ENCODE data around the gene CXXC5. TPM values are rescaled to one million over a fixed set of nuclear protein-coding genes. Genes with fewer than 3 reads are reported as not detected.

The CXXC5 gene
- total RNA-seq, 1 experiment from 2014 or later: 97.2 TPM

DNA sequence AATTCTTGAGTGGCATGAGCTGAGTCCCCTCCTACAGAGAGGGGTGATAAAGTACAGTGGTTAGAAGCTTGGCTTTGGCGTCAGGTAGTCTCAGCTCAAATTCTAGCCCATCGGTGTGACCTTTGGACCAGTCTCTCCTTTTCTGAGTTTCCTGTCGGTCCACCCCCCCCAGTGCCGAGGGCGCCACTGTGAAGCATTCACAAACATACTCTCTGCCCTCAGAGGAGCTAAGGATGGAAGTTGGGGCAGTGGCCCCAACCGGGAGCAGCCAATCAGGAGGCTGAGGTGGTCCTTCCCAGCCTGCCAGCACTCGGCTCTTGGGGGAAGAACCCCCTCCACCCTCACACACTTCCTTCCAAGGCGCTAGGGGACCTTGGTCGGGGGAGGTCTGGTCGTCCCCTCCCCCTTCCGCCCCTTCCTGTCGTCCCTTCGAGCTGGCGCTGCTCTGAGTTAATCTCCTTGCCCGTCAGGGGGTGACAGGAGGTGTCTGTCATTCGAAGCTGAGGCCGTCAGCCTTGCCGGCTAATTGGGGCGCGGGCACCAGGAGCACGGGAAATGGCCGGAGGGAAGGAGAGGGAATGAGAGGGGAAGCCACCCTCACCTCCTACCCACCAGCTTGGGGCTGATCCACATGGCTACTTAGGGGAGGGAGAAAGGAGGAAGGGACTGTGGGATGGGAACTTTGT is 53.0 kb downstream of the CXXC5 start (continued):
- TF ChIP-seq HMGA2 (CRISPR knock-in tag; IDR thresholded peaks at IDR 0.05) (no peak), NFE2L1 (CRISPR knock-in tag; IDR thresholded peaks at IDR 0.05) (0 out of 2 replicates have a peak, but pooled peaks have one; percentile 60), CREB1 (CRISPR knock-in tag; IDR thresholded peaks at IDR 0.05) (no peak), NFATC4 (CRISPR knock-in tag; IDR thresholded peaks at IDR 0.05) (no peak), NFYB (CRISPR knock-in tag; conservative IDR thresholded peaks at IDR 0.05; ENCODE audit: low read depth) (peak; percentile 73), ZNF138 (CRISPR knock-in tag; conservative IDR thresholded peaks at IDR 0.05) (0 out of 2 replicates have a peak, but pooled peaks have one; percentile 80)
- TF ChIP-seq, protein P1, sequence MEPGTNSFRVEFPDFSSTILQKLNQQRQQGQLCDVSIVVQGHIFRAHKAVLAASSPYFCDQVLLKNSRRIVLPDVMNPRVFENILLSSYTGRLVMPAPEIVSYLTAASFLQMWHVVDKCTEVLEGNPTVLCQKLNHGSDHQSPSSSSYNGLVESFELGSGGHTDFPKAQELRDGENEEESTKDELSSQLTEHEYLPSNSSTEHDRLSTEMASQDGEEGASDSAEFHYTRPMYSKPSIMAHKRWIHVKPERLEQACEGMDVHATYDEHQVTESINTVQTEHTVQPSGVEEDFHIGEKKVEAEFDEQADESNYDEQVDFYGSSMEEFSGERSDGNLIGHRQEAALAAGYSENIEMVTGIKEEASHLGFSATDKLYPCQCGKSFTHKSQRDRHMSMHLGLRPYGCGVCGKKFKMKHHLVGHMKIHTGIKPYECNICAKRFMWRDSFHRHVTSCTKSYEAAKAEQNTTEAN (CRISPR knock-in tag; IDR thresholded peaks at IDR 0.05): peak; percentile 75; the same call in 1 of the 2 replicates
- TF ChIP-seq, protein P2, sequence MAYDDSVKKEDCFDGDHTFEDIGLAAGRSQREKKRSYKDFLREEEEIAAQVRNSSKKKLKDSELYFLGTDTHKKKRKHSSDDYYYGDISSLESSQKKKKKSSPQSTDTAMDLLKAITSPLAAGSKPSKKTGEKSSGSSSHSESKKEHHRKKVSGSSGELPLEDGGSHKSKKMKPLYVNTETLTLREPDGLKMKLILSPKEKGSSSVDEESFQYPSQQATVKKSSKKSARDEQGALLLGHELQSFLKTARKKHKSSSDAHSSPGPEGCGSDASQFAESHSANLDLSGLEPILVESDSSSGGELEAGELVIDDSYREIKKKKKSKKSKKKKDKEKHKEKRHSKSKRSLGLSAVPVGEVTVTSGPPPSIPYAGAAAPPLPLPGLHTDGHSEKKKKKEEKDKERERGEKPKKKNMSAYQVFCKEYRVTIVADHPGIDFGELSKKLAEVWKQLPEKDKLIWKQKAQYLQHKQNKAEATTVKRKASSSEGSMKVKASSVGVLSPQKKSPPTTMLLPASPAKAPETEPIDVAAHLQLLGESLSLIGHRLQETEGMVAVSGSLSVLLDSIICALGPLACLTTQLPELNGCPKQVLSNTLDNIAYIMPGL (CRISPR knock-in tag; IDR thresholded peaks at IDR 0.05): 0 out of 2 replicates have a peak, but pooled peaks have one; percentile 37

DNA sequence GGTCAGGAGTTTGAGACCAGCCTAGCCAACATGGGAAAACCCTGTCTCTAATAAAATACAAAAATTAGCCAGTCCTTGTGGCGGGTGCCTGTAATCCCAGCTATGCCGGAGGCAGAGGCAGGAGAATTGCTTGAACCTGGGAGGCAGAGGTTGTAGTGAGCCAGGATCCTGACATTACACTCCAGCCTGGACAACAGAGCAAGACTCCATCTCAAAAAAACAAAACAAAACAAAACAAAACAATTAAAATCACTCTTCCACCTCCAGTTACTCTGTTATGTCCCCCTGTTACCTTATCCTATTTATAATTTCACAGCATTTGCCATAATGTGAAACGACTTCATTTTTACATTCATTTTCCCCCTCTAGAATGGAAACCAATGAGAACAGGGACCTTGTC is 54.4 kb downstream of the CXXC5 start:
- H3K36me3 Mint-ChIP-seq: no peaks in the 10 kb centered on the region
- peaks cover 12% of the 10 kb centered on the region for H3K27me3 Mint-ChIP-seq (ENCODE audit: low read depth)
- ATAC-seq (no peak), DNase-seq (ENCODE audit: low spot score) (no peak)
- POLR2A ChIA-PET: interaction anchor here (0.7 kb wide), 1 partner anchor 61 kb away, joined by 6 read pairs; no protein-coding TSS in a partner anchor
- no peaks in the 10 kb centered on the region for H3K9me3 Mint-ChIP-seq
- peaks cover 62% of the 10 kb centered on the region for H3K4me1 Mint-ChIP-seq
- H3K4me3 Mint-ChIP-seq: no peak overlapping the region
- TF ChIP-seq FOXP1 (CRISPR knock-in tag; IDR thresholded peaks at IDR 0.05; ENCODE audit: borderline replicate concordance) (no peak), JAZF1 (CRISPR knock-in tag; IDR thresholded peaks at IDR 0.05) (no peak), MXD4 (CRISPR knock-in tag; IDR thresholded peaks at IDR 0.05; ENCODE audit: borderline replicate concordance) (no peak), SOX15 (CRISPR knock-in tag; IDR thresholded peaks at IDR 0.05) (no peak), ZNF317 (CRISPR knock-in tag; IDR thresholded peaks at IDR 0.05; ENCODE audit: borderline replicate concordance, low read depth) (no peak), SMAD3 (CRISPR knock-in tag; IDR thresholded peaks at IDR 0.05; ENCODE audit: borderline replicate concordance) (no peak), ZBTB21 (CRISPR knock-in tag; IDR thresholded peaks at IDR 0.05; ENCODE audit: borderline replicate concordance) (no peak), FOXK1 (CRISPR knock-in tag; IDR thresholded peaks at IDR 0.05) (no peak), HMGA2 (CRISPR knock-in tag; IDR thresholded peaks at IDR 0.05) (no peak), RORB (CRISPR knock-in tag; IDR thresholded peaks at IDR 0.05) (no peak), NFATC4 (CRISPR knock-in tag; IDR thresholded peaks at IDR 0.05) (no peak), CREB1 (CRISPR knock-in tag; IDR thresholded peaks at IDR 0.05) (no peak), KAT7 (CRISPR knock-in tag; IDR thresholded peaks at IDR 0.05; ENCODE audit: borderline replicate concordance) (no peak)
- TF ChIP-seq, protein P3, sequence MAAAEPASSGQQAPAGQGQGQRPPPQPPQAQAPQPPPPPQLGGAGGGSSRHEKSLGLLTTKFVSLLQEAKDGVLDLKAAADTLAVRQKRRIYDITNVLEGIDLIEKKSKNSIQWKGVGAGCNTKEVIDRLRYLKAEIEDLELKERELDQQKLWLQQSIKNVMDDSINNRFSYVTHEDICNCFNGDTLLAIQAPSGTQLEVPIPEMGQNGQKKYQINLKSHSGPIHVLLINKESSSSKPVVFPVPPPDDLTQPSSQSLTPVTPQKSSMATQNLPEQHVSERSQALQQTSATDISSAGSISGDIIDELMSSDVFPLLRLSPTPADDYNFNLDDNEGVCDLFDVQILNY (CRISPR knock-in tag; IDR thresholded peaks at IDR 0.05): no peak
- TF ChIP-seq, protein P4, sequence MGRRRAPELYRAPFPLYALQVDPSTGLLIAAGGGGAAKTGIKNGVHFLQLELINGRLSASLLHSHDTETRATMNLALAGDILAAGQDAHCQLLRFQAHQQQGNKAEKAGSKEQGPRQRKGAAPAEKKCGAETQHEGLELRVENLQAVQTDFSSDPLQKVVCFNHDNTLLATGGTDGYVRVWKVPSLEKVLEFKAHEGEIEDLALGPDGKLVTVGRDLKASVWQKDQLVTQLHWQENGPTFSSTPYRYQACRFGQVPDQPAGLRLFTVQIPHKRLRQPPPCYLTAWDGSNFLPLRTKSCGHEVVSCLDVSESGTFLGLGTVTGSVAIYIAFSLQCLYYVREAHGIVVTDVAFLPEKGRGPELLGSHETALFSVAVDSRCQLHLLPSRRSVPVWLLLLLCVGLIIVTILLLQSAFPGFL (CRISPR knock-in tag; IDR thresholded peaks at IDR 0.05; ENCODE audit: borderline replicate concordance): no peak
- TF ChIP-seq, protein P5, sequence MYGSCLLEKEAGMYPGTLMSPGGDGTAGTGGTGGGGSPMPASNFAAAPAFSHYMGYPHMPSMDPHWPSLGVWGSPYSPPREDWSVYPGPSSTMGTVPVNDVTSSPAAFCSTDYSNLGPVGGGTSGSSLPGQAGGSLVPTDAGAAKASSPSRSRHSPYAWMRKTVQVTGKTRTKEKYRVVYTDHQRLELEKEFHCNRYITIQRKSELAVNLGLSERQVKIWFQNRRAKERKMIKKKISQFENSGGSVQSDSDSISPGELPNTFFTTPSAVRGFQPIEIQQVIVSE (CRISPR knock-in tag; IDR thresholded peaks at IDR 0.05; ENCODE audit: borderline replicate concordance): no peak
- TF ChIP-seq, protein P6, sequence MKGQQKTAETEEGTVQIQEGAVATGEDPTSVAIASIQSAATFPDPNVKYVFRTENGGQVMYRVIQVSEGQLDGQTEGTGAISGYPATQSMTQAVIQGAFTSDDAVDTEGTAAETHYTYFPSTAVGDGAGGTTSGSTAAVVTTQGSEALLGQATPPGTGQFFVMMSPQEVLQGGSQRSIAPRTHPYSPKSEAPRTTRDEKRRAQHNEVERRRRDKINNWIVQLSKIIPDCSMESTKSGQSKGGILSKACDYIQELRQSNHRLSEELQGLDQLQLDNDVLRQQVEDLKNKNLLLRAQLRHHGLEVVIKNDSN (CRISPR knock-in tag; IDR thresholded peaks at IDR 0.05): no peak
- TF ChIP-seq, protein P1 (CRISPR knock-in tag; IDR thresholded peaks at IDR 0.05): no peak
- TF ChIP-seq, protein P7, sequence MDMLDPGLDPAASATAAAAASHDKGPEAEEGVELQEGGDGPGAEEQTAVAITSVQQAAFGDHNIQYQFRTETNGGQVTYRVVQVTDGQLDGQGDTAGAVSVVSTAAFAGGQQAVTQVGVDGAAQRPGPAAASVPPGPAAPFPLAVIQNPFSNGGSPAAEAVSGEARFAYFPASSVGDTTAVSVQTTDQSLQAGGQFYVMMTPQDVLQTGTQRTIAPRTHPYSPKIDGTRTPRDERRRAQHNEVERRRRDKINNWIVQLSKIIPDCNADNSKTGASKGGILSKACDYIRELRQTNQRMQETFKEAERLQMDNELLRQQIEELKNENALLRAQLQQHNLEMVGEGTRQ (CRISPR knock-in tag; IDR thresholded peaks at IDR 0.05): no peak
- CTCF ChIA-PET: interaction anchor here (2.5 to 3.0 kb wide), 3 partner anchors 63 to 69 kb away, joined by 17 to 33 read pairs (median 22); no protein-coding TSS in a partner anchor
- H3K27ac Mint-ChIP-seq: peak overlapping the region; percentile 10; the same call in 1 of the 2 replicates
